Gastroesophageal sphincter (tissue), 4 donors: ENCODE measurements around the gene VWA8. TPM values are rescaled to one million over a fixed set of nuclear protein-coding genes. Genes with fewer than 3 reads are reported as not detected.

Source experiments
- ATAC-seq: fragments of 150-250 bp; one replicate; pipeline ENCODE4 v1.9.1; 2016; ENCODE audit warnings: mild to moderate bottlenecking, moderate library complexity
- H3K27ac ChIP-seq, 4 donors: fragments of 200-600 bp; sonication (generic) in 3 of 4; 1 replicate in 3 of 4; 2 replicates in 1 of 4; pipeline ENCODE4 v1.5.1; 2016 to 2019
- H3K27me3 ChIP-seq: fragments of 200-600 bp; sonication (generic); one replicate; pipeline ENCODE4 v1.5.1; 2019
- H3K36me3 ChIP-seq, 2 donors: fragments of 200-600 bp; sonication (generic); one replicate each; pipeline ENCODE4 v1.5.1; 2019; ENCODE audit warnings: control low read depth in 1 of 2
- H3K4me1 ChIP-seq, 3 donors: fragments of 200-600 bp; sonication (generic); 1 replicate in 2 of 3; 2 replicates in 1 of 3; pipeline ENCODE4 v1.5.1; 2016 to 2019; ENCODE audit warnings: control low read depth in 2 of 3
- H3K4me3 ChIP-seq, 2 donors: fragments of 200-600 bp; sonication (generic); one replicate each; pipeline ENCODE4 v1.5.1; 2019; ENCODE audit warnings: mild to moderate bottlenecking in 1 of 2, moderate library complexity in 1 of 2
- H3K9me3 ChIP-seq, 3 donors: fragments of 200-600 bp; sonication (generic); one replicate each; pipeline ENCODE4 v1.5.1; 2017 to 2019; ENCODE audit warnings: control low read depth in 2 of 3
- CTCF ChIP-seq, 4 experiments: fragments of 200-600 bp in 2 of 4; fragments of 450-650 bp in 2 of 4; sonication (generic) in 1 of 4; IDR thresholded peaks; one replicate each; pipeline ENCODE4 v1.5.1; 2017 to 2019; ENCODE audit warnings: antibody characterized with exemption in 4 of 4, mild to moderate bottlenecking in 2 of 4, moderate library complexity in 2 of 4
- EP300 ChIP-seq: sonication (generic); formaldehyde crosslinking; IDR thresholded peaks from one replicate; pipeline ENCODE4 v1.6.1; 2017; ENCODE audit warnings: antibody characterized with exemption, mild to moderate bottlenecking
- POLR2A ChIP-seq, 2 donors: fragments of 450-650 bp; IDR thresholded peaks; one replicate each; pipeline ENCODE4 v1.6.1; 2017; ENCODE audit warnings: antibody characterized with exemption in 2 of 2, mild to moderate bottlenecking in 2 of 2, moderate library complexity in 1 of 2
- POLR2AphosphoS5 ChIP-seq: sonication (generic); formaldehyde crosslinking; IDR thresholded peaks from one replicate; pipeline ENCODE4 v1.6.1; 2017; ENCODE audit warnings: antibody characterized with exemption
- WGBS, 2 donors: methylation state at CpG; one replicate each; pipeline ENCODE4 v1.1.5; 2018; ENCODE audit warnings: low coverage in 1 of 2; 5-methylcytosine and 5-hydroxymethylcytosine counted together
- total RNA-seq, 4 donors: library from RNA; depleted of rRNA; stranded (reverse); fragments of >200 nt; gene quantifications; one replicate each; pipeline ENCODE4 v1.1.0, GENCODE V29; 2016

The VWA8 gene
- total RNA-seq, 4 donors from 2014 or later: 20.3 to 34.7 (median 23.9) TPM

- H3K27ac ChIP-seq: no peak overlapping the region
- no peak for TF ChIP-seq EP300
- TF ChIP-seq POLR2A (IDR thresholded peaks at IDR 0.05): no peak
- 90 to 100% methylated on average over 3 of the region's 3 CpGs for WGBS, 2 donors
- no peaks in the 10 kb centered on the region for H3K36me3 ChIP-seq
- no peaks in the 10 kb centered on the region for H3K9me3 ChIP-seq
- ATAC-seq: no peak
- H3K27me3 ChIP-seq: no peaks in the 10 kb centered on the region
- H3K4me1 ChIP-seq: no peaks in the 10 kb centered on the region
- no peak overlapping the region for H3K4me3 ChIP-seq
Observed at GRCh38 chr13:41851351-41851750, 109.6 kb downstream of the VWA8 start.

- H3K27me3 ChIP-seq: no peaks in the 10 kb centered on the region
- TF ChIP-seq POLR2AphosphoS5 (no peak), POLR2A (IDR thresholded peaks at IDR 0.05) (no peak), CTCF (IDR thresholded peaks at IDR 0.05) (no peak), EP300 (no peak)
- 79 to 90% methylated on average over 1 to 2 of the region's 2 CpGs for WGBS, 2 donors
- H3K27ac ChIP-seq: no peak overlapping the region
- no peak overlapping the region for H3K4me3 ChIP-seq
- H3K9me3 ChIP-seq: no peaks in the 10 kb centered on the region
- ATAC-seq: no peak
- H3K36me3 ChIP-seq: no peaks in the 10 kb centered on the region
- H3K4me1 ChIP-seq: no peaks in the 10 kb centered on the region
Observed at GRCh38 chr13:41848435-41849255, 112.3 kb downstream of the VWA8 start.

GRCh38 chr13:41847216-41847615, 113.7 kb downstream of the VWA8 start:
- TF ChIP-seq POLR2A (IDR thresholded peaks at IDR 0.05) (no peak), CTCF (IDR thresholded peaks at IDR 0.05) (no peak), POLR2AphosphoS5 (no peak), EP300 (no peak)
- Histone ChIP-seq H3K27ac (no peak overlapping the region), H3K9me3 (no peaks in the 10 kb centered on the region), H3K4me1 (no peaks in the 10 kb centered on the region), H3K36me3 (no peaks in the 10 kb centered on the region), H3K27me3 (no peaks in the 10 kb centered on the region), H3K4me3 (no peak overlapping the region)
- WGBS, 2 donors: 96 to 100% methylated on average over 3 of the region's 3 CpGs
- no peak for ATAC-seq

GRCh38 chr13:41842036-41842620, 118.8 kb downstream of the VWA8 start:
- no peaks in the 10 kb centered on the region for H3K9me3 ChIP-seq
- H3K36me3 ChIP-seq: peaks cover 0 to 5% of the 10 kb centered on the region in 2 donors
- ATAC-seq: no peak
- no peaks in the 10 kb centered on the region for H3K27me3 ChIP-seq
- 41 to 58% methylated on average over 2 of the region's 2 CpGs for WGBS, 2 donors
- H3K4me3 ChIP-seq: no peak overlapping the region
- H3K4me1 ChIP-seq: no peaks in the 10 kb centered on the region
- H3K27ac ChIP-seq: no peak overlapping the region
- TF ChIP-seq CTCF (IDR thresholded peaks at IDR 0.05) (no peak), POLR2A (IDR thresholded peaks at IDR 0.05) (no peak), EP300 (no peak), POLR2AphosphoS5 (no peak)

- Histone ChIP-seq H3K9me3 (no peaks in the 10 kb centered on the region), H3K27me3 (no peaks in the 10 kb centered on the region), H3K36me3 (peaks cover 0 to 13% of the 10 kb centered on the region in 2 donors), H3K4me1 (no peaks in the 10 kb centered on the region), H3K4me3 (no peak overlapping the region), H3K27ac (no peak overlapping the region)
- TF ChIP-seq POLR2AphosphoS5 (no peak), CTCF (IDR thresholded peaks at IDR 0.05) (no peak)
- no peak for ATAC-seq
- 62 to 68% methylated on average over 2 of the region's 2 CpGs for WGBS, 2 donors
Observed at GRCh38 chr13:41837629-41838028, 123.3 kb downstream of the VWA8 start.
